Urothelium cell line (cell line): ENCODE measurements around the gene WSB2.

Experiments used
- DNase-seq: peaks from one replicate; pipeline ENCODE4 v3.0.0; 2011; ENCODE audit warnings: low spot score, mixed read lengths
- FAIRE-seq: peaks from 2 replicates; lab custom pipeline; 2011; peaks lifted over from hg19 to GRCh38; lab: Jason Lieb, UNC

WSB2 gene

DNA sequence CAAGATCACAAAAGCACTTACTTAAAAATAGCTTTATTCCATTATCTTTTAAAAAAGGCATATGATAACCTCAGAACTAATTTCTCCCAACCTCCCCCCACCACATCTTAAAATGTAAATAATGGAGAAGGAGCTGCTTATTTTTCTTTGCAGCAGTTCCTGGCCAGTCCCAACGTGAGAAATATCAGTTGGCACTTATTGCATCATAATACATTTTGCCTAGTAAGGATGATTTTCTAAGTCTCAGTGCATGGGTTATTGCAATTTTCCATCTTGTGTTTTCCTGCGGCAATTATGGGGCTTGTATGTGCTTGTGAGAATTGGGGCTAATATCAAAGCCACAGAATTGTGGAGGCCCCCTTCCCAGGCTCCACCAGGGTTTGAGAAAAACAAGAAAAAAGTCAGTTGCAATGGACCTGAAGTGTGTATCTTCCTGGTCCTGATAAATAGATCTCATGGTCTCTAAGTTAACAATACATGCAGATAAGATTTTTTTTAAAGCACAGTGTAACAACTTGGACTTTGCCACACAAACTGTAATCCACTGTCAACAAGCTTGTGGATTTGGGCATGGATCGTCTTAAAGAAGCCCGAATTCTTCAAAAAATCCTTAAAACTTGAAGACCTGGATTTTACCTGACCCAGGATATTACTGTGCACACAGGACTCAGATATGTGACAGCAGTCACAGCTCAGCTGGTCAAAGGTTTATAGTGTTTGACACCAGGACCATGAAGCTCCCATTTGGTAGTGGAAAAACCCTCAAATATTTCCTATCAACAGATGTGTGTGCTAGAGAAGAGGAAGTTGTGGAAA lies 2.8 kb upstream of the WSB2 start:
- FAIRE-seq (no peak), DNase-seq (no peak)

DNA sequence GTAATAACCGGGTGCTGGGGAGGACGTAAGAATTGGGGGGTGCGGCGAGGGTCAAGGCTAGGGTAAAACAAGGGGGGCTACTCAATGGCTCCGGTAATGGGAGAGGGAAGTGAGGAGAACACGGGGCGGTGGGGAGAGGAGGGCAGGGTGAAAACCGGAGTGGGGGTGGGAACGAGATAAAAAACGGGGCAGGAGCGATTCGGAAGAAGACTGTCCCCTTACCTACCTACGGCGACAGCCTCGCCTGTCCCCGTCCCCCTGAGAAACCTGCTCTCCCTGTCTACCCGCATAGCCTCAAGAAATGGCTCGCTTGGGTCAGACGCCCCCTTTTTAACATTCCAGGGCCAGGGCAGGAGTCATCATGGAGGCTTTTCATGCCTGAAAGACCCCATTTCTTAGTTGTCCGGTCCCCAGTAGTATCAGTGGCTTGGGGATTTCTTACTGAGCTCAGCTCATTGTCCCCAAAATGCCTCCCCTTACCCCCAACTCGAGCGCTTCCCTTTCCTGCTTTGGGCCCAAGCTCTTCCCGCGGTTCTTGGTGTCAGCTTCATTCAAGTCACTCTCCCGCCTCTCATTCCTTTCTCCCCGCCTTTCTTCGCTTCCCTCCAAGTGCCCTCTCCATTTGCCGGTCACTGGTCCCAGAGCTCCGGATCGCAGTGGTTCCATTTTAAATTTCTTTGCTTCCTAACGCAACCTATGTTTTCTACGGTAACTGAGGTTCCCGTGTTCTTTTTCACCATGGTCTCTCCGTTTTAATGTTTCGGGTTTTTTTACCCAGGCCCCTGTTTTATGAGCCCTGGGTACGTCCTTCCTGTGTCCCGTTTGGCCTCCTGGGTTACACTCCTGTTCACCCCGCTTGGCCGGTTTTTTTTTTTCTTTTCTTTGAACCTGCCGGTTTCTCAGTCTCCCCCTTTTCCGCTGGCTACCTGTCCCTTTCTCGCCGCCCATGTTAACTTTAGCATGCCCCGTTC lies 1.2 kb upstream of the WSB2 start:
- FAIRE-seq (no peak), DNase-seq (peak; percentile 69)

DNA sequence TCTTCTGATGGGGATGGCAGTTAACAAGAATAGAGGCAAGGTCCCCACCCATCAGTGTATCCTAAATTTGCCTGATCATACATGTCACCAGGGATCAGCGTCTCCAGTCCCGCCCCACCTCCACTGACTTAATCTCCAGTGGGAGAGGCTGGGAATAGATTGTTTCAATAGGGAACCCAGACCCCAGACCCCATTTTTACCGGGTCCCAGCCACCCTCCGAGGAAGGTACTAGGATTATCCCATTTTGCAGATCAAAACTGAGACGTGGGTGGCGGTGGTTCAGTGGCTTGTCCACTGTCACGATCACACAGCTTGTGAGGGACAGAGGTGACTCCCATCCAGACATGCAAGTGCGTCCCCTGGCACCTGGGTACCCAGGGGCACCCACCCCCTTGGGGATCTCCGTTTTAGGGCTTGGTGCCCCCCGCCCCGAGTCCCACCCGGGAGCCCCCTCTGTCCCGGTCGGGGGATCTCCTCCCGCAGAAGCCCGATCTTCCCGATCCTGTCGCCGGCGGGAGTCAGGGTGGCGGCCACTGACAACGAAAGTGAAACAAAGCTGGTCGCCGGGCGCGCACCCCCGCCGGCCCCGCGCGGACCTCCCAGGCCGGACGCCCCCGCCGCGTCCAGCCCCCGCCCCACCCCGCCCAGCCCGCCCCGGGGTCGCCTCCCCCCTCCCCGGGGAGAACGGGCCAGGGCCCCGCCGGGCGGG lies 523 bp downstream of the WSB2 start:
- FAIRE-seq, result no peak
- DNase-seq, result peak; percentile 54

DNA sequence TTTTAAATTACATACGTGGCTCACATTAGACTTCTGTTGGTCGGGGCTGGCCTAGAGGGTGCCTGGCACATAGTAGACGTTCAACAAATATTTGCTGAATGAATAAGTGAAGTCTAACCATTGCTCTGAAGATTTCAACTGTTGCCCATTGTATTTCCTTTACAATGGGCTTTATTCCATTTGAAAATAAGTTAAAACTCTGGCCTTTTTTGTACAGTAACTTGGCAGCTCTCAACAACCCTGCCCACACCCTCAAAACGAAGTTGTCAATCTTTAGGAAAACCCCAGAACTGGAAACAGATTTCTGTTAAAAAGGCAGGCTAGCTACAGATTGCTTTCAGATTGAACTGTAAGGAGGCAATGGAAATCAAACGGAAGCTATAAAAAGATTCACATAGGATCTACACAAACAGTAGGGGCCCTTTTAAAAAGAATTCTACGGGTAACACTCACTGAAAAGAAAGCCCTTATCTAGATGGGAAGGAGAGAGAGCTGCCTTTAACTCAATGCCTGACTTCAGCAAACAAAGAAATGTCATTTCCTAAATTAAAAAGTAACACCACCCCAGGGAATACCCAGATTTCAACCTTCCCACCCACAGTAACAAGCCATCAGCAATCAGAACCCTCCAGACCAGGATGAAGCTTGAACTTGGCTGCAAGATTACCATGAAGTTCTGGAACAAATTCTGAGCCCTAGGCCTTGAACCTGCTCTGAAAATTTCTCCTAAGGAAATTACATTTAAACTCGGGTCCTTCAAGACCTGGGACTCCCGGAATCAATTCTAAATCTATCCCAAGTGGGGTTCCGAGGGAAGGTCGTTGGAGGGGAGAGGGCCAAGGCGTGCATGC lies 1.4 kb downstream of the WSB2 start:
- FAIRE-seq (no peak), DNase-seq (no peak)

DNA sequence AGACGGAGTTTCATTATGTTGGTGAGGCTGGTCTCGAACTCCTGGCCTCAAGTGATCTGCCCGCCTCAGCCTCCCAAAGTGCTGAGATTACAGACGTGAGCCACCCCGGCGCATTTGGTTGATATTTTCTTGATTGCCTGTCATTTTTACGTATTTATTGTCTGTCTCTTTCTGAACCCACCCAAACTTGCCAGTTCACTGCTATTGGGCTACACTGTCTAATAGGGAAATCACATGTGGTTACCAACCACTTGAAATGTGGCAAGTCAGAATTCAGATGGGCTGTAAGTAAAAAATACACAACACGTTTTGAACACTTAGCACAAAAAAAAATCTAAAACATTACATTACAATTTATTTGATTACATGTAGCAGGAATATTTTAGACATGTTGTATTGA lies 2.1 kb downstream of the WSB2 start:
- DNase-seq (no peak), FAIRE-seq (no peak)

DNA sequence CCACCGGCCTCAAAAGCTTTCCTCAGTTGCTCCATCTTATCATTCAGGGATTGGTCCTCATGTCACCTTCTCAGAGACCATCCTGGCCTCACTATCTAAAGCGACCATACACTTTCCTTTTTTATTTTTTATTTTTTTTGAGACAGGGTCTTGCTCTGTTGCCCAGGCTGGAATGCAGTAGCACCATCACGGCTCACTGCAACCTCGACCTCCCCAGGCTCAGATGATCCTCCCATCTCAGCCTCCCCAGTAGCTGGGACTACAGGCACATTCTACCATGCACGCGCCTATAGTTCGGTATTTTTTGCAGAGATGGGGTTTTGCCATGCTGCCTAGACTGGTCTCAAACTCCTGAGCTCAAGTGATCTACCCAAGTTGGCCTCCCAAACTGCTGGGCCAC lies 2.8 kb downstream of the WSB2 start:
- no peak for FAIRE-seq
- no peak for DNase-seq

DNA sequence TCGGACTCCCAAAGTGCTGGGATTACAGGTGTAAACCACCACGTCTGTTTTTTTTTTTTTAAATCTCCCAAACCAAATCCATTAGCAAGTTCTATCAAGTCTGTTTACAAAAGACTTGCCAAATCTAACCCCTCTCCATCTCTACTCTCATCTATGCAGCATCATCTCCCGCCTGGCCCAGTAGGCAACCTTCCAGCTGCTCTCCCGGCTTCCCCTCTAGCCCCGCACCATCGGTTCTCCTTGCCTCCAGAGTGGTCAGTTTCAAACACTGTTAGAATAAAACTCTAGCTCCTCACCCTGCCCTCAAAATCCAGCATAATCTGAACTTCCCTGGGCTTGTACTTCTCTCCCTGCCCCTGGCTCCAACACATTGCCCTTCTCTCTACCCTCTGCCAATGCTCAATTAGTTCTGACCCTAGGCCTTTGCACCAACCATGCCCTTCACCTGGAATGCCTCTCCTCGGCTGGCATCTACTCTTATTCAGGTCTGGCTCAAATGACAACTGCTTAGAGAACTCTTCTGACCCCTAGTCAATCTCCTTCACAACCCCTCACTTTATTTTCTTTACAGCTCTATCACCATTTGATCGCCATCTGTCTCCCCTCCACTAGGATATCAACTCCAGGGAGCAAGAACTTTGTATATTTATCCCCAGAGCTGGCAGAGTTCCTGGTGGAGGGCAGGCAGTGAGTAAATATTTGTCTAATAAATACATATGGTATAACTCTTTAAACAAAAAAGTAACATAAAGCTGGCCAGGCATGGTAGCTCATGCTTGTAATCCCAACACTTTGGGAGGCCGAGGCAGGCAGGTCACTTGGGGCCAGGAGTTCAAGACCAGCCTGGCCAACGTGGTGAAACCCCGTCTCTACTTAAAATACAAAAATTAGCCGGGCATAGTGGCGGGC lies 4.9 kb downstream of the WSB2 start:
- FAIRE-seq (no peak), DNase-seq (no peak)

DNA sequence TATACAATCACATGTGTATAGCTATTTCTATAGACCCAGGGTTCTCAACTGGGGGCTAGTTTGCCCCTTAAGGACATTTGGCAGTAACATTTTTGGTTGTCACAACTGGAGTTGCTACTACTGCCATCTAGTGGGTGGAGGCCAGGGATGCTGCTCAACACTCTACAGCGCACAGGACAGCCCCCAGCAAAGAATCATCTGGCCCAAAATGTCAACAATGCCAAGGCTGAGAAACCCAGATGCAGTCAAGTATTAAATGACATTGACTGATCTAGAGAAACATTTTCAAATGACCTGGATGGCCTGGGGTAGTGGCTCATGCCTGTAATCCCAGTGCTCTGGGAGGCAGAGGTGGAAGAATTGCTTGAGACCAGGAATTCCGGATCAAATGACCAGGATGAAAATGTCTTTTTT lies 5.8 kb downstream of the WSB2 start:
- no peak for FAIRE-seq
- DNase-seq, result peak; percentile 45

DNA sequence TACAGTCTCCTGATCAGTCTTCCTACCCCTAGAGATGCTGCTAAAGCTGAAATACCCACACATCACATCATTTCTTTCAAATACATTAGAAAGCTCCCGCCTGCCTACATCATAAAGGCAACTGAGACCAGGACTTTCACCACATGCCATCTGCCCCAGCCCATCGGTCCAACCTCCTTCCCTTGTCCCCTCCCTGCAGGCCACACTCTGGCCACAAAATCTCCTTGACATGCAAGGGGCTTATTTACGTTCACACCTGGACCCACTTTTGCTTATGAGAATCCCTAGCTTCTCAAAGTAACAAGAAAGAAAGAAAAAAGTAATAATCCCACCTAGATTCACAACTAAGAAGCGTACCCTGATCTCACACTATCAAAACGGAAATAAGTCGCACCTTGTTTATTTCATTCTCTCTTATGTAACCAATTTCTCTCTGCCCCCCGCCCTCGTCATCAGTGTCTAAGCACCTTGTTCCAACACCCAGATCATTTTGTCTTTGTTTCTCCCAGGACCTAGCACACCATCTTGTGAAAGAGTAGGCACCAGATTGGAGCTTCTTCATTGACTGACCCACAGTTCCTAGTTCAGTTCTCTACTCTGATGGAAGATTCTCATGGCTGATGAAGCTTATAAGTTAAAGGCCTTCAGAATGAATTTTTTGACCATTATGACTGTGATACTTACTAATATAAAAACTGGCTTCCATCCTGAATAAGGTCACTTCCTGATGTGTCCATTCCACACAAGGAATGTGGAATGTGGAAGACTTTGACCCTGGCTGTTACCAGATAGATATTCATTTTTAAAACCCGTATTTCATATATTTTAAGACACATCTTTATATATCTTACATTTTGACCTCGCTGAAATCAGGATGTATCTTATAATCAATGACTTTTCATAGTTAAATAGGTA lies 7.7 kb downstream of the WSB2 start:
- FAIRE-seq, result no peak

DNA sequence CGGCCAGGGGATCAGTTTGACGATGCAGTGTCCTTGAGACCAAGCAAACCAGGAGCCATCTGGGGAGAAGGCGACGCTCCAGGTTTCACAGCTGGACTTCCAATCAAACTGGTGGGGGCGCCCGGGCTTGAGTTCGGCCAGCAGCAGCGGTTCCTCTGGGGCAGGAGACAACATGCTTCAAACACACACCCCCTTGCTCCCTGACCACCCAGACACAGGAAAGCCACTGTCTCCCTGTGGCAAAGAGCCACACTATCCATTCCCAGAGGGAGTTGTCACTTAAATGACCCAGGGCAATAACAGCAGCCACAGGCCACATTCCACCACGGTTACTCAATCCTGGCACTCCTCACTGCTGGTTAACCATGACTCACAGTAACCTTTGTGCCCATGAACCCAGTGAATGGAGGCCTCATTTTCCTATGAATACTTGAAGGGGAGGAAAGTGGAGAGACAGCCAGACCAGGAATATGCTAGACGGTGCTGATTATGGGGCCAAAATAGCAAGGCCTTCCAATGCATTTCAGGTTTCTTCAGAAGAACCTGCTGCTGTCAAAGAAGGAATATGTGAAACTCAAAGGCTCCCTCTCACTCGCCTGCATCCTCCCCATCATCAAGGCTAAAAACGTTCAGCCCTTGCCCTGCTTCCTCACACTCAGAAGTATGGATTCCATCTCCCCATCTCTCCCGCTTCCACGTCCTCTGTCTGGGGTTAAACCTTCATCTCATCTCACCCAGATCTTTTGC lies 8.5 kb downstream of the WSB2 start:
- FAIRE-seq, result no peak
- DNase-seq, result peak; percentile 92

More for the DNA sequence above, 7.7 kb downstream of the WSB2 start:
- no peak for DNase-seq

DNA sequence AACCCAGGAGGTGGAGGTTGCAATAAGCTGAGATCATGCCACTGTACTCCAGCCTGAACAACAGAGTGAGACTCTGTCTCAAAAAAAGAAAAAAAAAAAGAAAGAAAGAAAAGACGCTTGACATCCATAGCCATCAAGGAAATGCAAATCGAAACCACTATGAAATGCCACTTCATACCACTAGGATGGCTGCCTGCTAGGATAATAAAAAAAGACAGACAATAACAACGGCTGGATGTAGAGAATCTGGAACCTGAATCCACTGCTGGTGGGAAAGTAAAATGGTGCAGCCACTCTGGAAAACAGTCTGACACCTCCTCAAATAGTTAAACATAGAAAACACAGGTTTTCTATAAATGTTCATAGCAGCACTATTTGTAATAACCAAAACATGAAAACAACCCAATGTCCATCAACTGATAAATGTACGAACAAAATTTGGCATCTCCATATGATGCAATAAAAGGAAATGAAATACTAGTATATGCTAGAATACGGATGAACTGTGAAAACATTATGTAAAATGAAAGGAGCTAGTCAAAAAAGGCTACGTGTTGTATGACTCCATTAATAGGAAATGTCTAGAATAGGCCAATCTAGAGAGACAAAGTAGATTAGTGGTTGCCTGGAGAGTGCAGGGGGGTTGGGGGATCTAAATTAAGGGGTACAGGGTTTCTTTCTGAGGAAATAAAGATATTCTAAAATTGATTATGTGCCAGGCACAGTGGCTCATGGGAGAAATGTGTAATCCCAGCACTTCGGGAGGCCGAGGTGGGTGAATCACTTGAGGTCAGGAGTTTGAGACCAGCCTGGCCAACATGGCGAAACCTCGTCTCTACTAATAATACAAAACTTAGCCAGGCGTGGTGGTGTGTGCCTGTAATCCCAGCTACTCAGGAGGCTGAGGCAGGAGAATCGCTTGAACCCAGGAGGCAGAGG lies 9.7 kb downstream of the WSB2 start:
- FAIRE-seq, result no peak

DNA sequence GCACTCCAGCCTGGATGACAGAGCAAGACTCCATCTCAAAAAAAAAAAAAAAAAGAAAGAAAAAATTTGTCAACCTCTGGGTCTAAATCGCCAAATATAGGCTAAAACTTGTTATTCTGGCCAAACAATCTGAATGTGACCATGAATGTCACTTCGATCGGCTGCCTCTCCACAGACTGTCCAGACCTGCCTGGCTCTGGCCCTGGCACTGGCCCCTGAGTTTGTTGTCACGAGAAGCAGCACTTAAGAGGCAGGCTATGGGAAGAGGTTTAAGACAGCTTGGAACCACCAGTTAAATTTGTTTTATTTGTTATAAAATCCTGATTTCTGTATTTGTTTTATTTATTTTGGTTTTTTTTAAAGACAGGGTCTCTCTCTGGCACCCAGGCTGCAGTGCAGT lies 14.5 kb downstream of the WSB2 start:
- DNase-seq, result no peak
- no peak for FAIRE-seq

More for the DNA sequence above, 9.7 kb downstream of the WSB2 start:
- no peak for DNase-seq

DNA sequence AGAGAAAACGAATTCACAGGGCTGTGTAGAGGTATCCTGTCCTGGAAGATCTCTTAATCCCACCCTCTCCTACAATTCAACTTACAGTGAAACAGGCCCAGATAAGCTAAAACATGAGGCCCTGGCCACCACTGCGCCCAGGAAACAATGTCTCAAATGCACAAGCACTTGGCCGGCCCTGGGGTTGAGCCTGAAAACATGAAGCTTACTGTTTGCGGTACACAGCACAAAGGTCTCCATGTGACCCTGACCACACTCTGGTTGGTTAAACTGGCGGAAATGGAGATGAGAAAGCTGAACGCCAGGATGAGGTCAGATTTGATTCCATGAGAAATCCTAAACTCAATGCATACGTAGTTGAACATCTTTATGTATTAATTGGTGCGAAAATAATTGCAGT lies 16.4 kb downstream of the WSB2 start:
- no peak for FAIRE-seq

DNA sequence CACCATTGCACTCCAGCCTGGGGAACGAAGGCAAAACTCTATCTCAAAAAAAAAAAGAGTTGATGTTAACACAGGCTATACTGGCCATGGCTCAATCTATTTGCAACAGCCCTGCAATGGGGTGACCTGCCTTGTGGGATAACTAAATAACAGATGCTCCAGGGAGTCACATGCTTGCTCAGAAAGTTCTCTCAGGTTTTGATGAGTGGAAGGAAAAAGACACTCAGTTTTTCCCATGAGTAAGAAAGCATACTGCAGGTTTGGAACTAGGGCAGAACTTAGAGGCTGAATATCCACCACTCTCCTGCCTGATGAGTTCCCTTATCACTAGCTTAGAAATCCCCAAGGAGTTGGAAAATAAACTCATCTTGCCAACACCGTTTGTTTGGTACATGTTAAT lies 16.9 kb downstream of the WSB2 start:
- FAIRE-seq (no peak), DNase-seq (no peak)

More for the DNA sequence above, 16.4 kb downstream of the WSB2 start:
- no peak for DNase-seq

DNA sequence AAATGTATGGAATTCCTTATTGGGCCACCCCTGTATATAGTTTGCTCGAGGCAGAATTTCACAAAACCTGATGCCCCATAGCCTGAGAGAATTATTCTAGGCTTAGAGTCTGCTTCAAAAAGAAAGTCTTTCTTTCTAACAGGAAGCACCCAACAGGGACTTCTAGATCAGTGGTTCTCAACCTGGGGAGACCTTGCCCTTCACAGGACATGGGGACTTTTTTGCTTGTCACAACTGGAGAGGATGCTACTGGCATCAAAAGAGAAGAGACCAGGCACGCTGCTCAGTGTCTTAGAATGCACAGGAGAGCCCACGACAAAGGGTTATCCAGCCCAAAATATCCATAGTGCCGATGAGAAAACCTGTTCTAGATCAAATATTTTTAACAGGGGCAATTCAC lies 18.9 kb downstream of the WSB2 start:
- DNase-seq, result no peak
- no peak for FAIRE-seq

DNA sequence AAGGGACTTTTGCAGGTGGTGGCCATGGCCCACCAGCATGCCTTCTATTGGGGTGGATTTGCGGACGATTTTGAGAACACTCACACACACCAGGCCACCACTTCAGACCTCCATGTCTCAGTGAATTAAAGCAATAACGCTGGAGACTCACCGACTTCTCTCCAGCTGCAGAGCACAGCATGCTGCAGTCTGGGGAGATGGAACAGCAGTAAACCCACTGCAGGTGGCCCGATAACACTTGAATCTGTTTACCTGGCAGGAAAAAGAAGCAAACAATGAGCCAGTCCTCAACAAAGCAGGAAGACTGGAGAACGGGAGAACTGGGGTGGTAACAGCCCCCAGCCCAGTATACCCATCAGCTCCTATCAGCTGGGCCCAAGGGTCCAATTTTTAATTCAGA lies 22.8 kb downstream of the WSB2 start:
- DNase-seq, result no peak
- no peak for FAIRE-seq
